Aorta (tissue), 5 donors: ENCODE measurements around the gene DPPA4. TPM values are rescaled to one million over a fixed set of nuclear protein-coding genes. Genes with fewer than 3 reads are reported as not detected.

Source experiments
- ATAC-seq: fragments of 200-7000 bp; cut with Tn5 transposase; one replicate; pipeline ENCODE4 v1.9.1; 2022; ENCODE audit warnings: moderate library complexity; ENCODE audit not compliant: low FRiP score
- DNase-seq, 2 donors: peaks; one replicate each; pipeline ENCODE4 v3.0.0-alpha.2; 2020
- H3K27ac ChIP-seq, 2 donors: one replicate each; pipeline ENCODE4 v1.5.1; 2013; ENCODE audit warnings: low read length in 2 of 2, mild to moderate bottlenecking in 2 of 2, moderate library complexity in 2 of 2, control low read depth in 1 of 2, inconsistent platforms in 1 of 2, low read depth in 1 of 2
- H3K27me3 ChIP-seq, 2 donors: one replicate each; pipeline ENCODE4 v1.6.1; 2013; ENCODE audit warnings: control low read depth in 1 of 2, low read length in 1 of 2, mild to moderate bottlenecking in 1 of 2, moderate library complexity in 1 of 2; ENCODE audit not compliant: insufficient read depth in 2 of 2, control insufficient read depth in 1 of 2
- H3K36me3 ChIP-seq, 2 donors: one replicate each; pipeline ENCODE4 v1.6.1; 2013; ENCODE audit warnings: control low read depth in 1 of 2, low read length in 1 of 2, mild to moderate bottlenecking in 1 of 2; ENCODE audit not compliant: insufficient read depth in 2 of 2, control insufficient read depth in 1 of 2
- H3K4me1 ChIP-seq, 2 donors: one replicate each; pipeline ENCODE4 v1.6.1; 2013; ENCODE audit warnings: low read length in 2 of 2, control low read depth in 1 of 2, mild to moderate bottlenecking in 1 of 2, moderate library complexity in 1 of 2; ENCODE audit not compliant: insufficient read depth in 2 of 2, control insufficient read depth in 1 of 2
- H3K4me3 ChIP-seq, 2 donors: one replicate each; pipeline ENCODE4 v1.5.1; 2013; ENCODE audit warnings: low read length in 2 of 2, control low read depth in 1 of 2, mild to moderate bottlenecking in 1 of 2
- H3K9me3 ChIP-seq: one replicate; pipeline ENCODE4 v1.6.1; 2013; ENCODE audit warnings: mild to moderate bottlenecking, low read length; ENCODE audit not compliant: control insufficient read depth
- WGBS, 2 donors: extraction: QIAGEN DNeasy Blood & Tissue Kit; methylation state at CpG; one replicate each; pipeline ENCODE4 v1.1.7; 2013; 5-methylcytosine and 5-hydroxymethylcytosine counted together
- intact Hi-C, 2 donors: fragments of 100-400 bp; cut with DNase I; formaldehyde crosslinking; loops; one replicate each; pipeline versions ENCODE4 v1.14.2 to v1.15.0; 2022
- polyA plus RNA-seq, 2 donors: library from polyadenylated mRNA; stranded (reverse); fragments of 200-250 nt; gene quantifications; one replicate each; pipeline ENCODE4 v1.2.3, GENCODE V29; 2013
- total RNA-seq, 2 donors: library from RNA; stranded (reverse); fragmentation: NEBNext Ultra II Directional; extraction: Animal tissue kit (Norgen Biotek cat#: 25700); gene quantifications; one replicate each; pipeline ENCODE4 v1.2.1, GENCODE V29; 2021
- donor health status: healthy with polysubstance abuse.
- donor health status: Bipolar disorder and iron deficiency.
- donor health status: DM: no; HTN: no; CAD: no.
- donor health status: DM: no; HTN: no; CAD: no.
- donor health status: DM: yes; HTN: yes; CAD: no.

The DPPA4 gene
- total and polyA plus RNA-seq, 4 donors = not detected

- DNase-seq (no peak), ATAC-seq (no peak)
- Histone ChIP-seq H3K27ac (no peak overlapping the region), H3K9me3 (peaks cover 2% of the 10 kb centered on the region), H3K4me3 (no peak overlapping the region), H3K36me3 (no peaks in the 10 kb centered on the region), H3K4me1 (no peaks in the 10 kb centered on the region), H3K27me3 (no peaks in the 10 kb centered on the region)
- WGBS, 2 donors = 48 to 54% methylated on average over 4 of the region's 4 CpGs
- intact Hi-C loops = no loop called here
Observed at GRCh38 chr3:109346099-109346498, 8.8 kb upstream of the DPPA4 start.

GRCh38 chr3:109339714-109340648, 2.6 kb upstream of the DPPA4 start:
- intact Hi-C loops = no loop called here
- Histone ChIP-seq H3K27ac (no peak overlapping the region), H3K27me3 (no peaks in the 10 kb centered on the region), H3K4me3 (no peak overlapping the region), H3K9me3 (no peaks in the 10 kb centered on the region), H3K4me1 (no peaks in the 10 kb centered on the region), H3K36me3 (no peaks in the 10 kb centered on the region)
- ATAC-seq (no peak), DNase-seq (no peak)
- WGBS, 2 donors = 51 to 55% methylated on average over 5 of the region's 5 CpGs

- 57 to 58% methylated on average over 3 of the region's 3 CpGs for WGBS, 2 donors
Observed at GRCh38 chr3:109339197-109339596, 1.9 kb upstream of the DPPA4 start.

GRCh38 chr3:109338322-109338721, 976 bp upstream of the DPPA4 start:
- H3K9me3 ChIP-seq = no peaks in the 10 kb centered on the region
- H3K27ac ChIP-seq = no peak overlapping the region
- intact Hi-C loops = no loop called here
- H3K4me1 ChIP-seq = no peaks in the 10 kb centered on the region
- no peaks in the 10 kb centered on the region for H3K36me3 ChIP-seq
- no peaks in the 10 kb centered on the region for H3K27me3 ChIP-seq
- DNase-seq (no peak), ATAC-seq (no peak)
- no peak overlapping the region for H3K4me3 ChIP-seq
- WGBS, 2 donors = 53 to 58% methylated on average over 4 of the region's 4 CpGs

More at GRCh38 chr3:109339197-109339596, 1.9 kb upstream of the DPPA4 start:
- Histone ChIP-seq H3K27ac (no peak overlapping the region), H3K4me3 (no peak overlapping the region), H3K27me3 (no peaks in the 10 kb centered on the region), H3K4me1 (no peaks in the 10 kb centered on the region), H3K36me3 (no peaks in the 10 kb centered on the region), H3K9me3 (no peaks in the 10 kb centered on the region)
- DNase-seq = no peak
- ATAC-seq = no peak
- intact Hi-C loops = no loop called here

- no peaks in the 10 kb centered on the region for H3K36me3 ChIP-seq
- 2 to 3% methylated on average over 17 of the region's 17 CpGs for WGBS, 2 donors
- ATAC-seq (no peak), DNase-seq (peak in 1 of 2 donors; percentile 58)
- H3K4me1 ChIP-seq = no peaks in the 10 kb centered on the region
- H3K27ac ChIP-seq = no peak overlapping the region
- H3K4me3 ChIP-seq = peak overlapping the region; percentile 66 to 67
- H3K27me3 ChIP-seq = no peaks in the 10 kb centered on the region
- H3K9me3 ChIP-seq = no peaks in the 10 kb centered on the region
- intact Hi-C loops = no loop called here
Observed at GRCh38 chr3:109336291-109336861, 970 bp downstream of the DPPA4 start.

GRCh38 chr3:109334572-109334971, 2.8 kb downstream of the DPPA4 start:
- Histone ChIP-seq H3K27ac (no peak overlapping the region), H3K9me3 (no peaks in the 10 kb centered on the region), H3K36me3 (no peaks in the 10 kb centered on the region), H3K27me3 (no peaks in the 10 kb centered on the region), H3K4me1 (no peaks in the 10 kb centered on the region), H3K4me3 (no peak overlapping the region)
- no peak for ATAC-seq
- intact Hi-C loops = no loop called here
- 67 to 78% methylated on average over 1 of the region's 1 CpG for WGBS, 2 donors
- DNase-seq = no peak

GRCh38 chr3:109331692-109332091, 5.7 kb downstream of the DPPA4 start:
- intact Hi-C loops = no loop called here
- no peak for ATAC-seq
- H3K27me3 ChIP-seq = no peaks in the 10 kb centered on the region
- H3K4me1 ChIP-seq = no peaks in the 10 kb centered on the region
- WGBS, 2 donors = 84 to 86% methylated on average over 5 of the region's 5 CpGs
- H3K36me3 ChIP-seq = no peaks in the 10 kb centered on the region
- no peaks in the 10 kb centered on the region for H3K9me3 ChIP-seq
- H3K27ac ChIP-seq = no peak overlapping the region
- no peak overlapping the region for H3K4me3 ChIP-seq
- DNase-seq = no peak

- no peak for DNase-seq
- no peaks in the 10 kb centered on the region for H3K4me1 ChIP-seq
- intact Hi-C loops = no loop called here
- no peaks in the 10 kb centered on the region for H3K9me3 ChIP-seq
- 86 to 91% methylated on average over 7 of the region's 7 CpGs for WGBS, 2 donors
- no peak overlapping the region for H3K4me3 ChIP-seq
- no peaks in the 10 kb centered on the region for H3K36me3 ChIP-seq
- H3K27me3 ChIP-seq = no peaks in the 10 kb centered on the region
- no peak overlapping the region for H3K27ac ChIP-seq
- ATAC-seq = no peak
Observed at GRCh38 chr3:109330405-109330804, 6.9 kb downstream of the DPPA4 start.

GRCh38 chr3:109328202-109328601, 9.1 kb downstream of the DPPA4 start:
- DNase-seq (no peak), ATAC-seq (no peak)
- H3K27ac ChIP-seq = no peak overlapping the region
- no peak overlapping the region for H3K4me3 ChIP-seq
- no peaks in the 10 kb centered on the region for H3K36me3 ChIP-seq
- no peaks in the 10 kb centered on the region for H3K27me3 ChIP-seq
- WGBS, 2 donors = 80 to 83% methylated on average over 3 of the region's 3 CpGs
- no peaks in the 10 kb centered on the region for H3K9me3 ChIP-seq
- intact Hi-C loops = no loop called here
- no peaks in the 10 kb centered on the region for H3K4me1 ChIP-seq
